Esophagus squamous epithelium (tissue), 5 donors: ENCODE data around the gene ESPNL. TPM values are rescaled to one million over a fixed set of nuclear protein-coding genes. Genes with fewer than 3 reads are reported as not detected.

Experiments
- DNase-seq: peaks from one replicate; lab custom pipeline; 2025; lab: John Stamatoyannopoulos, UW
- H3K27ac ChIP-seq, 4 donors: fragments of 200-600 bp; sonication (generic); one replicate each; pipeline ENCODE4 v1.5.1; 2016 to 2019; ENCODE audit warnings: mild to moderate bottlenecking in 1 of 4
- H3K27me3 ChIP-seq, 4 donors: fragments of 200-600 bp; sonication (generic); 1 replicate in 3 of 4; 2 replicates in 1 of 4; pipeline versions ENCODE4 v1.5.1 to v1.6.0; 2017 to 2021; ENCODE audit warnings: antibody characterized with exemption in 1 of 4
- H3K36me3 ChIP-seq, 3 donors: fragments of 200-600 bp; sonication (generic); one replicate each; pipeline ENCODE4 v1.5.1; 2016 to 2019
- H3K4me1 ChIP-seq, 3 donors: fragments of 200-600 bp; sonication (generic); one replicate each; pipeline ENCODE4 v1.5.1; 2017 to 2019
- H3K4me3 ChIP-seq, 4 donors: fragments of 200-600 bp; sonication (generic); 1 replicate in 3 of 4; 2 replicates in 1 of 4; pipeline ENCODE4 v1.5.1; 2016 to 2019; ENCODE audit warnings: mild to moderate bottlenecking in 2 of 4, moderate library complexity in 1 of 4
- H3K9me3 ChIP-seq, 3 donors: fragments of 200-600 bp; sonication (generic); one replicate each; pipeline ENCODE4 v1.5.1; 2016 to 2019
- POLR2A ChIP-seq, 4 donors: fragments of 450-650 bp; IDR thresholded peaks; one replicate each; pipeline ENCODE4 v1.6.1; 2017; ENCODE audit warnings: antibody characterized with exemption in 4 of 4, mild to moderate bottlenecking in 4 of 4, moderate library complexity in 3 of 4
- WGBS, 2 donors: methylation state at CpG; one replicate each; pipeline ENCODE4 v1.1.5; 2018; 5-methylcytosine and 5-hydroxymethylcytosine counted together
- intact Hi-C: fragments of 100-400 bp; cut with DNase I; formaldehyde crosslinking; loops from one replicate; pipeline ENCODE4 v1.15.0; 2022
- total RNA-seq, 4 donors: library from RNA; depleted of rRNA; stranded (reverse); fragments of >200 nt; gene quantifications; one replicate each; pipeline ENCODE4 v1.1.0, GENCODE V29; 2016
- TF ChIP-seq, protein P1 (sequence below), 6 experiments: fragments of 450-650 bp in 4 of 6; fragments of 200-600 bp in 2 of 6; sonication (generic) in 2 of 6; IDR thresholded peaks; one replicate each; pipeline ENCODE4 v1.5.1; 2016 to 2019; ENCODE audit warnings: antibody characterized with exemption in 6 of 6, mild to moderate bottlenecking in 4 of 6, moderate library complexity in 4 of 6
- donor health status: DM: yes; HTN: yes; CAD: no.

Gene ESPNL
- total RNA-seq, 4 donors from 2014 or later, result 0.04 to 1.3 (median 0.88) TPM; not detected in 1

DNA sequence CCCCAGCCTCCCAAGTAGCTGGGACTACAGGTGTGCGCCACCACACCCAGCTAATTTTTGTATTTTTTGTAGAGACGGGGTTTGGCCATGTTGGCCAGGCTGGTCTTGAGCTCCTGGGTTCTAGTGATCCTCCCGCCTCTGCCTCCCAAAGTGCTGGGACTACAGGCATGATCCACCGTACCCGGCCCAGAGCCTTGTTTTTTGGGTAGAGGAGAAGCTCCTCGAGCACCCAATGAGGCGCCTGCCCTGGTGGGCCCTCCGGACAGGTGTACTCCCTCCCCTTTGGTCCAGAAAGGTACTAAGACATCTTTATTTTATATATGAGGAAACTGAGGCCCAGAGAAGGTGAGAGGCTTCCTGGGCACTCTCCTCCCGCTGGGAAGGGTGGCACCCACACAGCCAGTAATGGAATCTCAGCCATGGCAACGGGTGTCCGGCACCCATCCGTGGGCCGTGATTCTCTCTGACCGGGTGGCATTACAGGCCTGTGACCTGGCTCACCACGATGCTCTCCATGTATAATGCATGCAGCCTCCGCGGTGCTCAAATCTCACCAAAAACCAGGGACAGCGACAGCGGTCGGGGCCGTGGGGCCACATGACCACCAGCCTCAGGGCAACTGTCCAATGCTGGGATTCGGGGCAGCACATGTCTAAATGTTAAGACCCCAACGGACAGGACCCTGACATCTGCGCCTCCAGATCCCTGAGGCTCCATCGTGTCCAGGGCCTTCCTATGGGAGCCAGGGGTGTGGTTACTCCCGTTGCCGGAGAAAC is 21.6 kb downstream of the ESPNL start:
- H3K4me1 ChIP-seq, result peaks cover 0 to 8% (median 0%) of the 10 kb centered on the region in 3 donors
- H3K4me3 ChIP-seq, result no peak overlapping the region
- H3K36me3 ChIP-seq, result no peaks in the 10 kb centered on the region
- H3K27ac ChIP-seq, result no peak overlapping the region
- WGBS, 2 donors, result 86 to 91% methylated on average over 2 to 8 of the region's 27 CpGs
- H3K9me3 ChIP-seq, result no peaks in the 10 kb centered on the region
- intact Hi-C loops, result no loop called here
- DNase-seq, result no peak
- peaks cover 0 to 32% (median 0%) of the 10 kb centered on the region in 4 donors for H3K27me3 ChIP-seq
- TF ChIP-seq POLR2A (IDR thresholded peaks at IDR 0.05), result no peak
- TF ChIP-seq, protein P1, sequence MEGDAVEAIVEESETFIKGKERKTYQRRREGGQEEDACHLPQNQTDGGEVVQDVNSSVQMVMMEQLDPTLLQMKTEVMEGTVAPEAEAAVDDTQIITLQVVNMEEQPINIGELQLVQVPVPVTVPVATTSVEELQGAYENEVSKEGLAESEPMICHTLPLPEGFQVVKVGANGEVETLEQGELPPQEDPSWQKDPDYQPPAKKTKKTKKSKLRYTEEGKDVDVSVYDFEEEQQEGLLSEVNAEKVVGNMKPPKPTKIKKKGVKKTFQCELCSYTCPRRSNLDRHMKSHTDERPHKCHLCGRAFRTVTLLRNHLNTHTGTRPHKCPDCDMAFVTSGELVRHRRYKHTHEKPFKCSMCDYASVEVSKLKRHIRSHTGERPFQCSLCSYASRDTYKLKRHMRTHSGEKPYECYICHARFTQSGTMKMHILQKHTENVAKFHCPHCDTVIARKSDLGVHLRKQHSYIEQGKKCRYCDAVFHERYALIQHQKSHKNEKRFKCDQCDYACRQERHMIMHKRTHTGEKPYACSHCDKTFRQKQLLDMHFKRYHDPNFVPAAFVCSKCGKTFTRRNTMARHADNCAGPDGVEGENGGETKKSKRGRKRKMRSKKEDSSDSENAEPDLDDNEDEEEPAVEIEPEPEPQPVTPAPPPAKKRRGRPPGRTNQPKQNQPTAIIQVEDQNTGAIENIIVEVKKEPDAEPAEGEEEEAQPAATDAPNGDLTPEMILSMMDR (IDR thresholded peaks at IDR 0.05), result no peak

DNA sequence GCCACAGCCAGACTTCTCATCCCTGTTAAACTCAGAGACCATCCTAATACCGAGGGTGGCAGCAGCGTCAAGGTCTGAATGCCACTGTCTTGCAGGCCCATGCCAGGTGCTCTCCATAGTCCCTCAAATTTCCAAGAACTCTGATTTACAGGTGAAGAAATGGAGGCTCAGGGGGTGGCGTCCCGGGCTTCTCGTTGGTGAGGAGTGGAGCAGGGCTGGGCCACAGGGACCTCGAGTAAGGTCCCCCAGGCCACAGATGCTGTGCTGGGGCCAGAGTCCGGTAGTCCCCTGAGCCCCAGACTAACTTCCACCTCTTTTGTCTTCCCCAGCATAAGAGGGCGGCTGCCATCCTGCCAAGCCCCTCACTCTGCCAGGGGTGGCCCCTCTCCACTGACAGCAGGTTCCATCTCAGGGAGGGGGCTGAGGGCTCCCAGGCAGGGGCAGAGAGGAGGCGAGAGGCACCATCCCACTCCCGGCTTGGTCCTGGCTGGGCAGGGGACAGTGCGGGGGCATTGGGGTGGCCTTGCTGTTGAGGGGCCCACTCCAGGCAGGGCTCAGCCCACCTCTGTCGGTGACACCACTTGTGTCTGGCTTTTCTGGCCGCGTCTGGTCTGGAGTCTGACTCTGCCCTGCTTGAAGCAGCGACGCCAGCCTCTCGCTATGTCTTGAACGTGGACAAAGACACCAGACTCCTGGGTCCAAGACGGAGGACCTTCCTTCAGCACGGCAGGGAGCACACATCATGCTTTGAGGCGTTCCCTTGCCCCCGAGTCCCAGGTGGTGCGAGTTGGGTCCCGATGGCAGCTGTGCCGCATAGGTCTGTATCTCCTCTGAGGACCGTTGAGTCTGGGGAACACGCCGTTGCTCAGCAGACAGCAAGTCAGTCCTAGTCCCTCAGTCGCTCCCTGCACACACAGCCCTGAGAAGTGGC is 22.4 kb downstream of the ESPNL start:
- 82 to 83% methylated on average over 8 to 12 of the region's 29 CpGs for WGBS, 2 donors
- H3K36me3 ChIP-seq, result no peaks in the 10 kb centered on the region
- DNase-seq, result no peak
- intact Hi-C loops, result no loop called here
- peaks cover 0 to 15% (median 0%) of the 10 kb centered on the region in 3 donors for H3K4me1 ChIP-seq
- no peak overlapping the region for H3K4me3 ChIP-seq
- peaks cover 0 to 24% (median 0%) of the 10 kb centered on the region in 4 donors for H3K27me3 ChIP-seq
- H3K9me3 ChIP-seq, result no peaks in the 10 kb centered on the region
- TF ChIP-seq, protein P1 (IDR thresholded peaks at IDR 0.05), result no peak
- no peak for TF ChIP-seq POLR2A (IDR thresholded peaks at IDR 0.05)
- no peak overlapping the region for H3K27ac ChIP-seq

DNA sequence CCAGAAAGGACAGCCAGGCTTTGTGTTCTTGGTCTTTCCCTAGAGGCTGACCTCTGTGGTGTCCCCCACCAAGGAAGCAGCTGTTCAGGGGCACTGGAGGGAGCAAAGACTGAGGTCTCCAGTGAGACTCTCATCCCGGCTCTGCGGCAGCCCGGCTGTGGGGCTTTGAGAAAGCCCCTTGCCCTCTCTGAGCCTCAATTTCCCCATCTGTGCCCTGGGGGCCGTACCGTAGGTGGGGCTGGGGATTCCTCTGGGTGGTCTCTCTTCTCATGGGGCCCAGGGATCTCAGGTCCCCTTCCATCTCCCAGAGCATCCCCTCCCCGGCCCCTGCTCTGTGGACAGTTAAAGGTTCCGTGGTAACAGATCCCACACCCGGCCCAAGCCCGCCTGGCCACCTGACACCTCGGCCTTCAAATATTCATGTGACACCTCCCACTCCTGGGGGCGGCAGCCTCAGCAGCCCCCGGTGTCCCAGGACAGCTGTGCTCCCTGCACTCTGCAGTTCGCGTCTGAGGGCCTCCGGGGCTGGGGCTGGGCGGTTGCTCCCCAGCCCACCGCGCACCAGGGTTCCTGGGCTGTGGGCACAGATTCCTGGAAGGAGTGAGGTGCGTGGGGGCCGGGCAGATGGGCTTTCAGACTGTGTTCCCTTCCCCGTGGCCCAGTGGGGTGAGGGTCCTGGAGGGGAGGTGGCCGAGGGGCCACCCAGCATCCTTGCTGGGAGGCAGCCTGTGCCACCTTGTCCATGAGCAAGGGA is 23.3 kb downstream of the ESPNL start:
- TF ChIP-seq, protein P1 (IDR thresholded peaks at IDR 0.05), result no peak
- no peak for TF ChIP-seq POLR2A (IDR thresholded peaks at IDR 0.05)

DNA sequence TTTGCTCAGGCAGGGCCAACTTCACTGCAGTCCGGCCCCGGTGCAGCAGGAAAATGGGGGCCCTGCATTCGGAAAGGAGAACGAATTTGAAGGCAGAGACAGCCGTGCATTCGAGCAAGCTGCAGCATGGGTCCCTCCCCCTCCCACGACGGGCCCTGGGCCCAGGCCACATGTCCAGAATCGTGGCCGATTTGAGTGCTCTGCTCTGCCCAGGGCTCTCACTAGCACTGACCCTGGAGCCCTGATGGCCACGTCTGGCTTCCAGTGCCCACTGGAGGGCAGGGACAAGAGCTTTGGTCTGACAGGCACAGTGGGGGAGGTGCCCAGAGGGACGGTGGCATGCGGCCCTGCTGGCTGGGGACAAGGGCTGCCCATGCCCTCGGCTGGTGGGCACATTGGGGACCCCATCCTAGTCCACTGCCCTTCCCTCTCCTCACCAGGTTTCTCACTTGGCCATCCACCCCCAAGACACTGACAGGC is 23.9 kb downstream of the ESPNL start:
- peaks cover 0 to 23% (median 0%) of the 10 kb centered on the region in 3 donors for H3K4me1 ChIP-seq
- intact Hi-C loops, result no loop called here
- H3K36me3 ChIP-seq, result no peaks in the 10 kb centered on the region
- no peak overlapping the region for H3K4me3 ChIP-seq
- peaks cover 0 to 22% (median 0%) of the 10 kb centered on the region in 4 donors for H3K27me3 ChIP-seq
- no peak overlapping the region for H3K27ac ChIP-seq
- no peaks in the 10 kb centered on the region for H3K9me3 ChIP-seq
- no peak for DNase-seq
- 72 to 82% methylated on average over 7 to 10 of the region's 14 CpGs for WGBS, 2 donors
- TF ChIP-seq POLR2A (IDR thresholded peaks at IDR 0.05), result no peak
- TF ChIP-seq, protein P1 (IDR thresholded peaks at IDR 0.05), result no peak

More for the DNA sequence above, 23.3 kb downstream of the ESPNL start:
- intact Hi-C loops, result no loop called here
- DNase-seq, result no peak
- H3K27ac ChIP-seq, result no peak overlapping the region
- H3K4me1 ChIP-seq, result peaks cover 0 to 23% (median 0%) of the 10 kb centered on the region in 3 donors
- H3K9me3 ChIP-seq, result no peaks in the 10 kb centered on the region
- peaks cover 0 to 22% (median 0%) of the 10 kb centered on the region in 4 donors for H3K27me3 ChIP-seq
- H3K4me3 ChIP-seq, result no peak overlapping the region
- H3K36me3 ChIP-seq, result no peaks in the 10 kb centered on the region
- WGBS, 2 donors, result 50 to 92% methylated on average over 3 to 4 of the region's 22 CpGs
